Measurements from ENCODE around the gene SLC10A1.

GRCh38 chr14:69792887-69793421 is 4.1 kb downstream of the SLC10A1 start:
- TF ChIP-seq GATA2 (IDR thresholded peaks at IDR 0.05; ENCODE audit: low read depth, low read length) (no peak), GATA3 (IDR thresholded peaks at IDR 0.05; ENCODE audit: low read depth, low read length) (no peak)

Data from SH-SY5Y (cell line).